Ovary (tissue), 9 donors: ENCODE results near the gene B4GALT5. TPM values are rescaled to one million over a fixed set of nuclear protein-coding genes. Genes with fewer than 3 reads are reported as not detected.

Experiments
- DNase-seq, 5 donors: peaks; one replicate each; pipeline ENCODE4 v3.0.0-alpha.2; 2019 to 2020
- H3K27ac ChIP-seq, 2 donors: fragments of 200-600 bp; one replicate each; pipeline versions ENCODE4 v1.5.1 to v1.8.0; 2019 to 2022
- H3K27me3 ChIP-seq: fragments of 200-600 bp; one replicate; pipeline ENCODE4 v1.8.0; 2022
- H3K36me3 ChIP-seq: fragments of 200-600 bp; sonication (generic); one replicate; pipeline ENCODE4 v1.5.1; 2019
- H3K4me1 ChIP-seq: one replicate; pipeline ENCODE4 v1.8.1; 2013; ENCODE audit warnings: mild to moderate bottlenecking, moderate library complexity; ENCODE audit not compliant: insufficient read depth
- H3K4me3 ChIP-seq: fragments of 200-600 bp; sonication (generic); one replicate; pipeline ENCODE4 v1.5.1; 2017
- H3K9me3 ChIP-seq, 2 donors: fragments of 200-600 bp in 1 of 2; sonication (generic) in 1 of 2; one replicate each; pipeline versions ENCODE4 v1.5.1 to v1.8.1; 2013 to 2019; ENCODE audit warnings: mild to moderate bottlenecking in 1 of 2, moderate library complexity in 1 of 2
- EP300 ChIP-seq: sonication (generic); formaldehyde crosslinking; IDR thresholded peaks from one replicate; pipeline ENCODE4 v1.6.1; 2017; ENCODE audit warnings: antibody characterized with exemption
- POLR2A ChIP-seq: fragments of 450-650 bp; IDR thresholded peaks from one replicate; pipeline ENCODE4 v1.6.1; 2017; ENCODE audit warnings: antibody characterized with exemption, mild to moderate bottlenecking, moderate library complexity
- WGBS, 3 donors: extraction: QIAGEN DNeasy Blood & Tissue Kit in 1 of 3; methylation state at CpG; one replicate each; pipeline versions ENCODE4 v1.1.5 to v1.1.7; 2013 to 2017; 5-methylcytosine and 5-hydroxymethylcytosine counted together
- intact Hi-C, 4 donors: fragments of 100-400 bp; cut with DNase I; formaldehyde crosslinking; loops; one replicate each; pipeline versions ENCODE4 v1.11.0 to v1.15.1; 2022 to 2023
- polyA plus RNA-seq, 2 donors: library from polyadenylated mRNA; stranded (reverse); fragments of 200-250 nt in 1 of 2; fragments of 350-450 nt in 1 of 2; fragmentation: Illumina TruSeq in 1 of 2; extraction: RNeasy Lipid Tissue Mini Kit (QIAGEN cat#74804) in 1 of 2; gene quantifications; one replicate each; pipeline ENCODE4 v1.2.3, GENCODE V29; 2013 to 2014
- total RNA-seq, 7 donors: library from RNA; depleted of rRNA in 2 of 7; stranded (reverse); fragments of >200 nt in 2 of 7; fragmentation: NEBNext Ultra II Directional in 3 of 7; extraction: Animal tissue kit (Norgen Biotek cat#: 25700) in 3 of 7; gene quantifications; one replicate each; pipeline versions ENCODE4 v1.1.0 to v1.2.4, GENCODE V29; 2016 to 2023
- TF ChIP-seq, protein P1 (sequence below), 3 donors: fragments of 450-650 bp in 2 of 3; fragments of 200-600 bp in 1 of 3; IDR thresholded peaks; one replicate each; pipeline versions ENCODE4 v1.5.1 to v1.8.0; 2016 to 2022; ENCODE audit warnings: antibody characterized with exemption in 3 of 3, mild to moderate bottlenecking in 1 of 3
- donor health status: DM: no; HTN: no; CAD: no; lungs with moderate emphysema.
- donor health status: DM: no; HTN: no; CAD: no.
- donor health status: Bipolar disorder and iron deficiency.
- donor health status: DM: yes; HTN: yes; CAD: no.
- donor health status: DM: no; HTN: no; CAD: no.
- donor health status: DM: yes; HTN: yes; CAD: no.

Gene B4GALT5
- total and polyA plus RNA-seq, 9 donors: 19.0 to 53.6 (median 37.7) TPM

DNA sequence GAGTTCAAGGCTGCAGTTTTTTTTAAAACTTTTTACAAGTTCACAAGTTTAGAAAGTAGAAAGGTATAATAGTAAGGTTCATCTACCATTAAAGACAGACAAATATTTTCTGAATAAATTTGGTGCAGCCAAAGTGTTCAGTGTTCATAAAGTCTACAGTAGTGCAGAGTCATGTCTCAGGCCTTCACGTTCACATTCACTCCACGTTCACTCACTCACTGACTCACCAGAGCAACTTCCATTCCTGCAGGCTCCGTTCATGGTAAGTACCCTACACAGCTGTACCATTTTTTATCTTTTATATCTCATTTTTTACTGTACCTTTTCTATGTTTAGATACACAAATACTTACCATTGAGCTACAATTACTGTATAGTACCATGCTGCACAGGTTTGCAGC lies 67.6 kb downstream of the B4GALT5 start:
- intact Hi-C loops: no loop called here
- no peaks in the 10 kb centered on the region for H3K9me3 ChIP-seq
- H3K4me3 ChIP-seq: no peak overlapping the region
- TF ChIP-seq EP300 (no peak), POLR2A (no peak)
- TF ChIP-seq, protein P1, sequence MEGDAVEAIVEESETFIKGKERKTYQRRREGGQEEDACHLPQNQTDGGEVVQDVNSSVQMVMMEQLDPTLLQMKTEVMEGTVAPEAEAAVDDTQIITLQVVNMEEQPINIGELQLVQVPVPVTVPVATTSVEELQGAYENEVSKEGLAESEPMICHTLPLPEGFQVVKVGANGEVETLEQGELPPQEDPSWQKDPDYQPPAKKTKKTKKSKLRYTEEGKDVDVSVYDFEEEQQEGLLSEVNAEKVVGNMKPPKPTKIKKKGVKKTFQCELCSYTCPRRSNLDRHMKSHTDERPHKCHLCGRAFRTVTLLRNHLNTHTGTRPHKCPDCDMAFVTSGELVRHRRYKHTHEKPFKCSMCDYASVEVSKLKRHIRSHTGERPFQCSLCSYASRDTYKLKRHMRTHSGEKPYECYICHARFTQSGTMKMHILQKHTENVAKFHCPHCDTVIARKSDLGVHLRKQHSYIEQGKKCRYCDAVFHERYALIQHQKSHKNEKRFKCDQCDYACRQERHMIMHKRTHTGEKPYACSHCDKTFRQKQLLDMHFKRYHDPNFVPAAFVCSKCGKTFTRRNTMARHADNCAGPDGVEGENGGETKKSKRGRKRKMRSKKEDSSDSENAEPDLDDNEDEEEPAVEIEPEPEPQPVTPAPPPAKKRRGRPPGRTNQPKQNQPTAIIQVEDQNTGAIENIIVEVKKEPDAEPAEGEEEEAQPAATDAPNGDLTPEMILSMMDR (IDR thresholded peaks at IDR 0.05): no peak
- WGBS, 3 donors: 86 to 91% (median 89%) methylated on average over 3 of the region's 3 CpGs
- no peak overlapping the region for H3K27ac ChIP-seq
- H3K36me3 ChIP-seq: no peaks in the 10 kb centered on the region
- no peaks in the 10 kb centered on the region for H3K4me1 ChIP-seq
- no peak for DNase-seq
- no peaks in the 10 kb centered on the region for H3K27me3 ChIP-seq

GRCh38 chr20:49644980-49645565 lies 68.6 kb downstream of the B4GALT5 start:
- DNase-seq: no peak
- TF ChIP-seq EP300 (no peak), POLR2A (no peak)
- TF ChIP-seq, protein P1 (IDR thresholded peaks at IDR 0.05): no peak
- no peak overlapping the region for H3K27ac ChIP-seq
- no peak overlapping the region for H3K4me3 ChIP-seq
- no peaks in the 10 kb centered on the region for H3K36me3 ChIP-seq
- no peaks in the 10 kb centered on the region for H3K27me3 ChIP-seq
- intact Hi-C loops: no loop called here
- no peaks in the 10 kb centered on the region for H3K4me1 ChIP-seq
- no peaks in the 10 kb centered on the region for H3K9me3 ChIP-seq
- 88 to 94% (median 92%) methylated on average over 5 of the region's 5 CpGs for WGBS, 3 donors

DNA sequence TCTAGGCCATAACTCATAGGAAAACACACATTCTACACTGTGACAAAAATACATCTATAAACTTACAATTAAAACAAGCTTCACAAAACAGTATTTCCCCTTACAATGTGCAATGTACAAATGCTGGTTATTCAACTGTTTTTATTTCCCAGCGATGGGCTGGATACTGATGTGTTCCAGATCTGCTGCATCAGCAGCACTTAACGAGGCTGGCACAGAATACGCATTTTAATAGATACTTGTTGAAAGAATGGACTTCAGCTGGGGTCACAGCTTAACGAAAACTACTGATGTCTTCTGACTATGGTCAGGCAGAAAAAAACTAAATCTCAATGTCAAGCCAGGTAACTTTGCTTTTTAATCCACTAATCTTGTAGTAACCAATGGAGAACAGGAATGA lies 70.9 kb downstream of the B4GALT5 start:
- no peaks in the 10 kb centered on the region for H3K4me1 ChIP-seq
- H3K9me3 ChIP-seq: no peaks in the 10 kb centered on the region
- H3K4me3 ChIP-seq: no peak overlapping the region
- intact Hi-C loops: no loop called here
- TF ChIP-seq POLR2A (no peak), EP300 (no peak)
- TF ChIP-seq, protein P1 (IDR thresholded peaks at IDR 0.05): no peak
- WGBS, 3 donors: 66 to 79% (median 73%) methylated on average over 4 of the region's 4 CpGs
- DNase-seq: no peak
- H3K27me3 ChIP-seq: no peaks in the 10 kb centered on the region
- H3K36me3 ChIP-seq: no peaks in the 10 kb centered on the region
- H3K27ac ChIP-seq: no peak overlapping the region

- intact Hi-C loops: no loop called here
- WGBS, 3 donors: 73 to 82% (median 74%) methylated on average over 10 of the region's 10 CpGs
- Histone ChIP-seq H3K27ac (no peak overlapping the region), H3K27me3 (no peaks in the 10 kb centered on the region), H3K9me3 (no peaks in the 10 kb centered on the region), H3K4me3 (no peak overlapping the region), H3K4me1 (peaks cover 3% of the 10 kb centered on the region), H3K36me3 (no peaks in the 10 kb centered on the region)
- TF ChIP-seq POLR2A: no peak
- TF ChIP-seq EP300: no peak
- TF ChIP-seq, protein P1 (IDR thresholded peaks at IDR 0.05): no peak
- DNase-seq: no peak
Measured at GRCh38 chr20:49641683-49642656, 71.7 kb downstream of the B4GALT5 start.
